T-cell (primary cell): ENCODE measurements around the gene SLC41A3. TPM values are rescaled to one million over a fixed set of nuclear protein-coding genes. Genes with fewer than 3 reads are reported as not detected.

ENCODE experiments used
- ATAC-seq, 4 experiments: fragments of 200-7000 bp in 3 of 4; fragments of 150-1000 bp in 1 of 4; cut with Tn5 transposase; replicated peaks in 1 of 4; 1 replicate in 3 of 4; 2 replicates in 1 of 4; pipeline ENCODE4 v1.10.0; 2021; ENCODE audit warnings: moderate library complexity in 3 of 4, mild to moderate bottlenecking in 2 of 4, moderate number of reproducible peaks in 1 of 4
- CTCF ChIA-PET, 2 donors: fragments of 300-600 bp; sonication (Branson Sonifier 250); formaldehyde crosslinking; loops; one replicate each; lab custom pipeline; 2022; ENCODE audit warnings: antibody characterized with exemption in 2 of 2; lab: Charles Lee
- POLR2A ChIA-PET, 2 donors: fragments of 300-600 bp; sonication (Branson Sonifier 250); formaldehyde crosslinking; loops; one replicate each; lab custom pipeline; 2022; ENCODE audit warnings: antibody characterized with exemption in 2 of 2; lab: Charles Lee
- DNase-seq, 35 experiments: peaks; one replicate each; pipeline versions ENCODE4 v3.0.0 to v3.0.0-alpha.2; 2013 to 2023
- H3K27ac ChIP-seq: one replicate; pipeline ENCODE4 v1.5.1; 2013; ENCODE audit warnings: low read length
- H3K27me3 ChIP-seq, 2 experiments: replicated peaks in 1 of 2; 1 replicate in 1 of 2; 2 replicates in 1 of 2; pipeline versions ENCODE4 v1.6.1 to v1.7.0; 2013; ENCODE audit warnings: low read length in 1 of 2, mixed read lengths in 1 of 2; ENCODE audit not compliant: control insufficient read depth in 2 of 2, insufficient read depth in 2 of 2; ENCODE audit errors: extremely low read depth in 1 of 2
- H3K36me3 ChIP-seq, 2 donors: 1 replicate in 1 of 2; 2 replicates in 1 of 2; pipeline versions ENCODE4 v1.6.1 to v1.7.0; 2013; ENCODE audit warnings: low read length in 1 of 2; ENCODE audit not compliant: control insufficient read depth in 2 of 2, insufficient read depth in 1 of 2; ENCODE audit errors: extremely low read depth in 1 of 2
- H3K4me1 ChIP-seq, 2 experiments: 1 replicate in 1 of 2; 2 replicates in 1 of 2; pipeline versions ENCODE4 v1.6.1 to v1.7.0; 2013; ENCODE audit warnings: low read length in 2 of 2, mixed read lengths in 1 of 2; ENCODE audit not compliant: insufficient read depth in 2 of 2, control insufficient read depth in 1 of 2; ENCODE audit errors: extremely low read depth in 1 of 2
- H3K4me3 ChIP-seq, 2 donors: 1 replicate in 1 of 2; 2 replicates in 1 of 2; pipeline versions ENCODE4 v1.5.1 to v1.7.0; 2013; ENCODE audit warnings: mild to moderate bottlenecking in 2 of 2, low read length in 1 of 2, moderate library complexity in 1 of 2; ENCODE audit not compliant: control insufficient read depth in 1 of 2; ENCODE audit errors: extremely low read depth in 1 of 2
- H3K9me3 ChIP-seq: 2 replicates; pipeline ENCODE4 v1.7.0; 2013
- H3K27ac Mint-ChIP-seq, 2 donors: one replicate each; pipeline ENCODE4 v1.8.0; 2020 to 2021; ENCODE audit warnings: mild to moderate bottlenecking in 2 of 2, mixed read lengths in 2 of 2
- H3K27me3 Mint-ChIP-seq, 2 donors: one replicate each; pipeline ENCODE4 v1.8.0; 2021 to 2022; ENCODE audit warnings: mixed read lengths in 2 of 2
- H3K36me3 Mint-ChIP-seq: one replicate; pipeline ENCODE4 v1.8.0; 2021; ENCODE audit warnings: mixed read lengths
- H3K4me1 Mint-ChIP-seq, 3 donors: one replicate each; pipeline ENCODE4 v1.8.0; 2020 to 2022; ENCODE audit warnings: mixed read lengths in 3 of 3, mild to moderate bottlenecking in 1 of 3
- H3K4me3 Mint-ChIP-seq, 3 donors: one replicate each; pipeline ENCODE4 v1.8.0; 2020 to 2022; ENCODE audit warnings: mild to moderate bottlenecking in 3 of 3, mixed read lengths in 3 of 3, moderate library complexity in 3 of 3
- H3K9me3 Mint-ChIP-seq, 3 donors: one replicate each; pipeline ENCODE4 v1.8.0; 2020 to 2022; ENCODE audit warnings: mixed read lengths in 3 of 3
- WGBS: methylation state at CpG from one replicate; pipeline ENCODE4 v1.1.5; 2013; ENCODE audit warnings: missing lambda C conversion rate; ENCODE audit not compliant: insufficient coverage; 5-methylcytosine and 5-hydroxymethylcytosine counted together
- total RNA-seq, 35 experiments: library from RNA in 6 of 35; stranded (reverse) in 6 of 35; fragments of 120-200 nt in 1 of 35; gene quantifications; one replicate each; pipeline versions ENCODE4 v1.2.1 to v1.2.4 and lab custom pipeline; 2013 to 2026

The SLC41A3 gene
- total RNA-seq, 5 donors from 2014 or later (not counting 1 experiment from before 2014, with no cell fraction given): 24.8 to 38.6 (median 34.5) TPM

- peaks cover 0 to 6% of the 10 kb centered on the region in 2 experiments for H3K27me3 ChIP-seq
- DNase-seq: peak in 1 of 35 experiments; percentile 9
These were observed 24.2 kb upstream of the SLC41A3 start for GRCh38 chr3:126107957-126108675.

GRCh38 chr3:126107203-126107939 lies 23.4 kb upstream of the SLC41A3 start:
- Mint-ChIP-seq H3K4me1 (no peaks in the 10 kb centered on the region), H3K9me3 (no peaks in the 10 kb centered on the region), H3K36me3 (no peaks in the 10 kb centered on the region), H3K27me3 (no peaks in the 10 kb centered on the region), H3K4me3 (no peak overlapping the region), H3K27ac (no peak overlapping the region)
- no peak for ATAC-seq
- Histone ChIP-seq H3K4me1 (peaks cover 0 to 3% of the 10 kb centered on the region in 2 experiments), H3K27me3 (peaks cover 0 to 6% of the 10 kb centered on the region in 2 experiments), H3K27ac (no peak overlapping the region), H3K4me3 (no peak overlapping the region), H3K9me3 (no peaks in the 10 kb centered on the region), H3K36me3 (no peaks in the 10 kb centered on the region)
- WGBS: 57% methylated on average over 16 of the region's 17 CpGs
- DNase-seq: peak in 2 of 35 experiments; percentile 2 to 15
- ChIA-PET POLR2A (no interaction called here), CTCF (no interaction called here)

More at GRCh38 chr3:126107957-126108675, 24.2 kb upstream of the SLC41A3 start:
- WGBS: 78% methylated on average over 6 of the region's 8 CpGs
- Mint-ChIP-seq H3K4me1 (no peaks in the 10 kb centered on the region), H3K9me3 (no peaks in the 10 kb centered on the region), H3K36me3 (no peaks in the 10 kb centered on the region), H3K4me3 (no peak overlapping the region), H3K27ac (no peak overlapping the region), H3K27me3 (no peaks in the 10 kb centered on the region)
- H3K36me3 ChIP-seq: no peaks in the 10 kb centered on the region
- ChIA-PET CTCF (interaction anchor here in 1 of 2 donors (0.7 kb wide), 2 partner anchors 23 to 88 kb away, joined by 3 read pairs; no protein-coding TSS in a partner anchor), POLR2A (no interaction called here)
- no peaks in the 10 kb centered on the region for H3K9me3 ChIP-seq
- no peak overlapping the region for H3K4me3 ChIP-seq
- ATAC-seq: no peak
- no peak overlapping the region for H3K27ac ChIP-seq
- H3K4me1 ChIP-seq: peaks cover 0 to 3% of the 10 kb centered on the region in 2 experiments

- Histone ChIP-seq H3K9me3 (no peaks in the 10 kb centered on the region), H3K36me3 (no peaks in the 10 kb centered on the region), H3K4me1 (peaks cover 0 to 3% of the 10 kb centered on the region in 2 experiments), H3K27ac (no peak overlapping the region), H3K27me3 (peaks cover 0 to 8% of the 10 kb centered on the region in 2 experiments), H3K4me3 (no peak overlapping the region)
- no peaks in the 10 kb centered on the region for H3K36me3 Mint-ChIP-seq
- DNase-seq (peak in 1 of 35 experiments; percentile 12), ATAC-seq (no peak)
- H3K4me3 Mint-ChIP-seq: no peak overlapping the region
- 94% methylated on average over 13 of the region's 21 CpGs for WGBS
- CTCF ChIA-PET: no interaction called here
- no peaks in the 10 kb centered on the region for H3K9me3 Mint-ChIP-seq
- no peak overlapping the region for H3K27ac Mint-ChIP-seq
- no peaks in the 10 kb centered on the region for H3K4me1 Mint-ChIP-seq
- POLR2A ChIA-PET: no interaction called here
- H3K27me3 Mint-ChIP-seq: no peaks in the 10 kb centered on the region
These were observed 22.6 kb upstream of the SLC41A3 start for GRCh38 chr3:126106336-126107202.

- CTCF ChIA-PET: no interaction called here
- H3K27me3 ChIP-seq: peaks cover 0 to 17% of the 10 kb centered on the region in 2 experiments
- WGBS: 95% methylated on average over 11 of the region's 16 CpGs
- H3K4me3 Mint-ChIP-seq: no peak overlapping the region
- H3K4me1 Mint-ChIP-seq: no peaks in the 10 kb centered on the region
- no peaks in the 10 kb centered on the region for H3K9me3 ChIP-seq
- no peak overlapping the region for H3K27ac ChIP-seq
- ATAC-seq: no peak
- H3K27ac Mint-ChIP-seq: no peak overlapping the region
- POLR2A ChIA-PET: no interaction called here
- peaks cover 0 to 3% of the 10 kb centered on the region in 2 experiments for H3K4me1 ChIP-seq
- H3K36me3 ChIP-seq: no peaks in the 10 kb centered on the region
- no peaks in the 10 kb centered on the region for H3K9me3 Mint-ChIP-seq
- peaks cover 0 to 5% of the 10 kb centered on the region in 2 donors for H3K27me3 Mint-ChIP-seq
- no peak for DNase-seq
- H3K36me3 Mint-ChIP-seq: no peaks in the 10 kb centered on the region
- no peak overlapping the region for H3K4me3 ChIP-seq
These were observed 21.8 kb upstream of the SLC41A3 start for GRCh38 chr3:126105691-126106187.

- Mint-ChIP-seq H3K9me3 (no peaks in the 10 kb centered on the region), H3K27ac (no peak overlapping the region), H3K4me1 (no peaks in the 10 kb centered on the region), H3K36me3 (no peaks in the 10 kb centered on the region), H3K27me3 (peaks cover 0 to 5% of the 10 kb centered on the region in 2 donors), H3K4me3 (no peak overlapping the region)
- ATAC-seq (no peak), DNase-seq (peak in 1 of 35 experiments; percentile 3)
- Histone ChIP-seq H3K27me3 (peaks cover 0 to 21% of the 10 kb centered on the region in 2 experiments), H3K4me1 (peaks cover 0 to 3% of the 10 kb centered on the region in 2 experiments), H3K9me3 (no peaks in the 10 kb centered on the region), H3K36me3 (no peaks in the 10 kb centered on the region), H3K4me3 (no peak overlapping the region), H3K27ac (no peak overlapping the region)
- WGBS: 79% methylated on average over 12 of the region's 15 CpGs
- ChIA-PET CTCF (no interaction called here), POLR2A (no interaction called here)
These were observed 21.1 kb upstream of the SLC41A3 start for GRCh38 chr3:126104742-126105605.
